Spleen (tissue), 11 donors: ENCODE data around the gene DOCK4. TPM values are rescaled to one million over a fixed set of nuclear protein-coding genes. Genes with fewer than 3 reads are reported as not detected.

Experiments used
- DNase-seq: peaks from one replicate; pipeline ENCODE4 v3.0.0-alpha.2; 2020
- H3K27ac ChIP-seq, 8 donors: fragments of 200-600 bp; sonication (generic) in 7 of 8; 1 replicate in 4 of 8; 2 replicates in 4 of 8; pipeline versions ENCODE4 v1.5.0 to v1.8.0; 2016 to 2021; ENCODE audit warnings: inconsistent platforms in 4 of 8, mild to moderate bottlenecking in 4 of 8, moderate library complexity in 1 of 8
- H3K27me3 ChIP-seq, 7 donors: fragments of 200-600 bp; sonication (generic) in 6 of 7; replicated peaks in 1 of 7; 1 replicate in 4 of 7; 2 replicates in 3 of 7; pipeline versions ENCODE4 v1.5.0 to v1.8.0; 2016 to 2021; ENCODE audit warnings: inconsistent platforms in 3 of 7, mild to moderate bottlenecking in 1 of 7
- H3K36me3 ChIP-seq, 6 donors: fragments of 200-600 bp; sonication (generic) in 5 of 6; 1 replicate in 4 of 6; 2 replicates in 2 of 6; pipeline versions ENCODE4 v1.5.0 to v1.8.0; 2016 to 2021; ENCODE audit warnings: inconsistent platforms in 2 of 6
- H3K4me1 ChIP-seq, 6 donors: fragments of 200-600 bp; sonication (generic) in 5 of 6; 1 replicate in 3 of 6; 2 replicates in 3 of 6; pipeline versions ENCODE4 v1.5.0 to v1.8.0; 2016 to 2021; ENCODE audit warnings: inconsistent platforms in 3 of 6
- H3K4me3 ChIP-seq, 8 donors: fragments of 200-600 bp; sonication (generic) in 7 of 8; 1 replicate in 4 of 8; 2 replicates in 4 of 8; pipeline versions ENCODE4 v1.5.0 to v1.8.0; 2016 to 2021; ENCODE audit warnings: inconsistent platforms in 4 of 8, mild to moderate bottlenecking in 4 of 8, moderate library complexity in 2 of 8
- H3K9me3 ChIP-seq, 8 donors: fragments of 200-600 bp; sonication (generic) in 7 of 8; 1 replicate in 4 of 8; 2 replicates in 4 of 8; pipeline versions ENCODE4 v1.5.0 to v1.8.0; 2016 to 2021; ENCODE audit warnings: inconsistent platforms in 4 of 8
- POLR2A ChIP-seq, 3 donors: fragments of 450-650 bp; IDR thresholded peaks; one replicate each; pipeline ENCODE4 v1.5.1; 2017; ENCODE audit warnings: antibody characterized with exemption in 3 of 3, mild to moderate bottlenecking in 1 of 3
- POLR2AphosphoS5 ChIP-seq, 3 donors: sonication (generic); formaldehyde crosslinking; IDR thresholded peaks; one replicate each; pipeline ENCODE4 v1.5.1; 2017; ENCODE audit warnings: antibody characterized with exemption in 3 of 3
- WGBS, 5 donors: extraction: QIAGEN DNeasy Blood & Tissue Kit in 3 of 5; methylation state at CpG; one replicate each; pipeline versions ENCODE4 v1.1.5 to v1.1.7; 2013 to 2018; 5-methylcytosine and 5-hydroxymethylcytosine counted together
- intact Hi-C: fragments of 100-400 bp; cut with DNase I; formaldehyde crosslinking; loops from one replicate; pipeline ENCODE4 v1.15.0; 2023; ENCODE audit warnings: low total_unique reads
- polyA plus RNA-seq, 3 donors: library from polyadenylated mRNA; stranded (reverse); fragments of 200-250 nt; gene quantifications; one replicate each; pipeline ENCODE4 v1.2.1, GENCODE V29; 2013
- total RNA-seq, 7 donors: library from RNA; depleted of rRNA in 3 of 7; stranded (reverse); fragments of >200 nt in 3 of 7; fragmentation: NEBNext Ultra II Directional in 4 of 7; extraction: Animal tissue kit (Norgen Biotek cat#: 25700) in 4 of 7; gene quantifications; one replicate each; pipeline versions ENCODE4 v1.1.0 to v1.2.1, GENCODE V29; 2016 to 2021
- TF ChIP-seq, protein P1 (sequence below), 11 experiments: fragments of 200-600 bp in 7 of 11; fragments of 450-650 bp in 4 of 11; sonication (generic) in 4 of 11; IDR thresholded peaks in 8 of 11; conservative IDR thresholded peaks in 3 of 11; 1 replicate in 7 of 11; 2 replicates in 4 of 11; pipeline versions ENCODE4 v1.4.0 to v1.8.0; 2016 to 2021; ENCODE audit warnings: antibody characterized with exemption in 11 of 11, inconsistent platforms in 4 of 11, mild to moderate bottlenecking in 1 of 11
- donor health status: healthy with polysubstance abuse.
- donor health status: DM: no; HTN: no; CAD: no; lungs with moderate emphysema.
- donor health status: DM: no; HTN: no; CAD: no.
- donor health status: Bipolar disorder and iron deficiency.
- donor health status: healthy.
- donor health status: DM: no; HTN: no; CAD: no.
- donor health status: DM: yes; HTN: yes; CAD: no.

DOCK4 gene
- total and polyA plus RNA-seq, 10 donors, result 1.4 to 26.9 (median 14.2) TPM

- H3K27ac ChIP-seq, result no peak overlapping the region
- WGBS, 5 donors, result 77 to 98% (median 87%) methylated on average over 3 of the region's 3 CpGs
- intact Hi-C loops, result no loop called here
- no peak for TF ChIP-seq POLR2AphosphoS5 (IDR thresholded peaks at IDR 0.05)
- TF ChIP-seq, protein P1, sequence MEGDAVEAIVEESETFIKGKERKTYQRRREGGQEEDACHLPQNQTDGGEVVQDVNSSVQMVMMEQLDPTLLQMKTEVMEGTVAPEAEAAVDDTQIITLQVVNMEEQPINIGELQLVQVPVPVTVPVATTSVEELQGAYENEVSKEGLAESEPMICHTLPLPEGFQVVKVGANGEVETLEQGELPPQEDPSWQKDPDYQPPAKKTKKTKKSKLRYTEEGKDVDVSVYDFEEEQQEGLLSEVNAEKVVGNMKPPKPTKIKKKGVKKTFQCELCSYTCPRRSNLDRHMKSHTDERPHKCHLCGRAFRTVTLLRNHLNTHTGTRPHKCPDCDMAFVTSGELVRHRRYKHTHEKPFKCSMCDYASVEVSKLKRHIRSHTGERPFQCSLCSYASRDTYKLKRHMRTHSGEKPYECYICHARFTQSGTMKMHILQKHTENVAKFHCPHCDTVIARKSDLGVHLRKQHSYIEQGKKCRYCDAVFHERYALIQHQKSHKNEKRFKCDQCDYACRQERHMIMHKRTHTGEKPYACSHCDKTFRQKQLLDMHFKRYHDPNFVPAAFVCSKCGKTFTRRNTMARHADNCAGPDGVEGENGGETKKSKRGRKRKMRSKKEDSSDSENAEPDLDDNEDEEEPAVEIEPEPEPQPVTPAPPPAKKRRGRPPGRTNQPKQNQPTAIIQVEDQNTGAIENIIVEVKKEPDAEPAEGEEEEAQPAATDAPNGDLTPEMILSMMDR (IDR thresholded peaks at IDR 0.05 in 8 of 11, conservative IDR thresholded peaks at IDR 0.05 in 3 of 11), result no peak
- no peak for TF ChIP-seq POLR2A (IDR thresholded peaks at IDR 0.05)
- peaks cover 0 to 3% (median 0%) of the 10 kb centered on the region in 7 donors for H3K27me3 ChIP-seq
- H3K4me1 ChIP-seq, result peaks cover 0 to 6% (median 2%) of the 10 kb centered on the region in 6 donors
- DNase-seq, result no peak
- H3K4me3 ChIP-seq, result no peak overlapping the region
- no peaks in the 10 kb centered on the region for H3K36me3 ChIP-seq
- no peaks in the 10 kb centered on the region for H3K9me3 ChIP-seq
Measured at GRCh38 chr7:111740942-111741341, 465.3 kb downstream of the DOCK4 start.

DNA sequence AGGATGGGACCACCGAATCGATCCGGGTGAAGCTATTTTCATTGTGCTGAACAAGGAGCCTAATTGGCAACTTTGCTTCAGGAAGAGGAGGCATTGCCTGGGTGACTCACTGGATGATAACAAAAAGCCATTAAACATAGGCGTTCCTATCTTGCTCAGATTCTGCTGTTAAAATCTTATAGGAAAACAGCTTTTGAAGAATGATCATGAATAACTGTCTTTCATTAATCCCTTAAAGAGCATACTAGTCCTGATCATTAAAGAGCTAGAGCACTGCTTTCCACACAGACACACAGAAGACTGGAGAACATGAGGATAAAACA, 469.7 kb downstream of the DOCK4 start:
- 51 to 69% (median 57%) methylated on average over 4 of the region's 4 CpGs for WGBS, 5 donors
- TF ChIP-seq, protein P1 (IDR thresholded peaks at IDR 0.05 in 8 of 11, conservative IDR thresholded peaks at IDR 0.05 in 3 of 11), result no peak
- TF ChIP-seq POLR2A (IDR thresholded peaks at IDR 0.05) (no peak), POLR2AphosphoS5 (IDR thresholded peaks at IDR 0.05) (no peak)
- DNase-seq, result no peak
- Histone ChIP-seq H3K9me3 (no peaks in the 10 kb centered on the region), H3K27ac (no peak overlapping the region), H3K27me3 (peaks cover 0 to 3% (median 0%) of the 10 kb centered on the region in 7 donors), H3K4me1 (peaks cover 0 to under 1% (median 0%) of the 10 kb centered on the region in 6 donors), H3K36me3 (no peaks in the 10 kb centered on the region), H3K4me3 (no peak overlapping the region)
- intact Hi-C loops, result no loop called here

- H3K4me3 ChIP-seq, result no peak overlapping the region
- intact Hi-C loops, result no loop called here
- H3K36me3 ChIP-seq, result no peaks in the 10 kb centered on the region
Measured at GRCh38 chr7:111735661-111736551, 470.3 kb downstream of the DOCK4 start.

More at GRCh38 chr7:111735661-111736551, 470.3 kb downstream of the DOCK4 start:
- 41 to 57% (median 50%) methylated on average over 11 of the region's 11 CpGs for WGBS, 5 donors
- DNase-seq, result no peak
- TF ChIP-seq, protein P1 (IDR thresholded peaks at IDR 0.05 in 8 of 11, conservative IDR thresholded peaks at IDR 0.05 in 3 of 11), result peak in 10 of 11 experiments; percentile 46 to 82 (median 71)
- TF ChIP-seq POLR2A (IDR thresholded peaks at IDR 0.05), result no peak
- Histone ChIP-seq H3K27me3 (peaks cover 0 to 3% (median 0%) of the 10 kb centered on the region in 7 donors), H3K27ac (no peak overlapping the region), H3K9me3 (no peaks in the 10 kb centered on the region), H3K4me1 (no peaks in the 10 kb centered on the region)
